NCI-H82 treated with DMSO at 0.1 percent for 48 hours (cell line): ENCODE results near the gene PPP6R2.
A peak's percentile ranks its signal among the peaks of the same experiment; 100 is the strongest.

ENCODE experiments used
- DNase-seq: peaks from one replicate; lab custom pipeline; 2025; ENCODE audit not compliant: unreplicated experiment; lab: John Stamatoyannopoulos, UW

Gene PPP6R2

DNA sequence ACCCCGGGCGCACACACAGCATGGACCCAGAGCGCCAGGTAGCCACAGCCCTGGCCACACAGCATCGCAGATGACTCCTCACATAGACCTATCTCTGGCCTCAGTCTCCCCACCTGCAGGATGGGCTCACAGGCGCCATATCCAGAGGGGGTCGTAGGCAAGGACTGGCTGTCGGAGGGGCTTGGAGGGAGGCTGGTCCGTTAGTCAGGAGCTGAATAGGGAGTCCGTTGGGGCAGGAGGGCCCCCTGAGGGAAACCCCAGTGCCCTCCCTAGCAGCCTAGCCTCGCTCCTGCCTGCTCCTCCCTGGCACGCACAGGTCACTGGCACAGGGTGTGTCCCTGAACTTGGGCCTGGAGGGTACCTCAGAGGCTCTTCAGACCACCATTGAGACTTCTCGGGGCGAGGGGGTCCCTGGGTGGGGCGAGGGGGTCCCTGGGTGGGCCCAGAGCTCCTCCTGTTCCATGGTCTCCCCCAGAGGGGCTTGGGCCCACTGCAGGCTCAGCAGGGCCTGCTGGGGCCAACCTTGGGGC lies 37.7 kb upstream of the PPP6R2 start:
- DNase-seq = no peak

DNA sequence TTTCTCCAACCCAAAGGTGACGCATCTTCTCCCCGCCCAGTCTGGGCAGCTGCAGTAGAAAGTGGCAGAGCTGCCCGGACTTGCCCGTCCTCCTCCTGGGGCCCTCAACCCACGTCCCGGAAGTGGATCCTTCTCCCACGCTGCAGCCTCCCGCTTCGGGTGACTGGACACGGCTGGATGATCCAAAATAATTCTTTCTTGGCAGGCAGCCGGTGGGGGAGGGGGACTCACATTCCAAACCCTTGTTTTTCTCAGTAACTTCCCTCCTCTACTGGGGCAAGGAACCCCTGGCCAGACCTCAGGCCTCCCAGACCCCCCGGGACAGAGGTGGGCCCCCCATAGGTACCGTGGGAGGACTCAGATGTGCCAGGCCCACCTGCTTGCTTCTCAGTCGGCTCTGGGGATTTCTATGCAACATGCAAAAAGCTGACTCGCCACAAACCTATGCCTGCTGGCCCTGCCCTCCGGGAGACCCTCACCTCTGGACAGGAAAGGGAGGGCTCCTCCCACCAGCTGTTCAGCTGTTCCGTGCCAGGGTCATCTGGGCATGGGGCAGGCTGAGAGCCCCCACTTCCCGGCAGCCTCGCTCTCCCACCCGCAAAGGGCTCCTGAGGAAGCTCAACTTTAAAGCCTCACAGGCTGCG lies 37.1 kb upstream of the PPP6R2 start:
- DNase-seq = no peak

DNA sequence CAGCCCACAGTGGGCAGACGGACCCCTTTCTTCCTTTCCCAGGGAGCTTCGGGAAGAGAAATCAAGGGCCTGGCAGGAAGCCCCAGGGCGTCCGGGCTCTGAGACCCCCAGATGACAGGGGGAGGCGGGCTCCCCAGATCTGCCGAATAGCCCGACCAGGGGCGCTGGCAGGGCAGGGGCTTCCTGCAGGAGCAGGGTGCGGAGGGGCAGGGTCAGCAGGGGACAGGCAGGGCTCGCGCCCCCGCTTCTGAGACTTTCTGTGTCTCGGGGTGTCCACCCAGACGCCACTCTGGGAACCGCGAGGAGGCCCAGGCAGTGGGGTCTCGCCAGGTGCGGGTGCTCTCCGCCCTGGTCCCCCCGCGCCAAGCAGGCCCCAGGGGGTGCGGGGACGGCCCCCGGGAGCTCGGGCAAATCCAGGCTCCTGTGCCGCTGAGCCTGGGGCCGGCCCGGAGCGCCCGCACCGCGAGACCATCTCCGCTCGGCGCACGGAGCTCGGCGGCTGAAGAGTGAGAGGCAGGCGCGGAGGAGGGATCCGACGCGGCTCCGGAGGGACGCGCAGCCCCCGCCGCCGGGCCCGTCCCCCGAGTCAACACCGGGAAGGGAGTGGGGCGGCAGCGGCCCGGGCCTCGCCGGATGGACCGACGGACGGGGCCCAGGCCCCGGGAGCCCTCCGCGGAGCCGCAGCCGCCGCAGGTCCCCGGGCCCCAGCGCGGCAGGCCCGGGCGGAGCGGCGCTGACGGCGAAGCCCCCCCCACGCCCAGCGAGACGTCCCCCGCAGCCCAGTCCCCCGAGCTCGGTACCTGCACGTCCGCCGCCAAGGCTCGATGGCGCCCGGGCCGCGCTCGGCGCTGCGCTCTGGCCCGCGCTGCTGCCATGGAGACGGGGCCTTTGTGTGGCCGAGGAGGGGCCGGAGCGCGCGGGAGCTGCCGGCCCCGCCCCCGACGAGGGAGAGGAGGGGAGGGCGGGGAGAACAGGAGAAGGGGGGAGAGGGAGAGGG lies 36.1 kb upstream of the PPP6R2 start, which contains the start of gene PLXNB2:
PLXNB2 (minus strand) TSS at position 894 of the 997 bp plus-strand sequence. CDS start 17,062 bp downstream, outside the sequence.
- peak; percentile 36 for DNase-seq

DNA sequence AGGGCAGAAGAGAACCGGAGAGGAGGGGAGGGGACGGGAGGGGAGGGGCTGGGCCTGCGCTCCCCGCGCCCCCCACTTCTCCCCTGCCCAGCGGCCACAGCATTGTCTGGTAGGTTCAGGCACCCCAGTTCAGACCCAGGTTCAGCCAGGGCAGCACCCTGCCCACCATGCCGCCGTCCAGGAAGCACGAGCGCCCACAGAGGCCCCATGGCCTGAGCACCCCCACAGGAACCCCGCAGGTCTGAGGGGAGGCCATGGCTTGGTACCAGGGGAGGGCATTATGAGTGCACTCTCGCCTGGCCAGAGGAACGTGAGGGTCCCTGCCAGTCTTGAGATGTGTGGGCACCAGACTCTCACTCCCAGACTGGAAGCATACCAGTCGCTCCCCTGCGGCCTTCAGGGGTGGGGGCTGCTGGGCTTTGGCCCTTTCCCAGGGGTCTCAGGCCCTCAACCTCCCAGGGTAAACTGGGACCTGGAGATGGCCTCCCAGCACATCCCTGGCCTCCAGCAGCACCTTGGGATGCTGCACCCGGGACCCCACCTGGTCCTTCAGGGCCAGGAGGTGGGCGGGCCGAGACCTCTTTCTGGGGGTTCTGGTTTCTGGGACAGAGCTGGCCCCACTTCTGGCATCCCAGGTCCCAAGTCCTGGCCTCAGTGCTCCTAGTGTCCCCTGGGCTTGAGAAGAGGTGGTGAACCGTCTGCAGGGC lies 35.1 kb upstream of the PPP6R2 start:
- no peak for DNase-seq

DNA sequence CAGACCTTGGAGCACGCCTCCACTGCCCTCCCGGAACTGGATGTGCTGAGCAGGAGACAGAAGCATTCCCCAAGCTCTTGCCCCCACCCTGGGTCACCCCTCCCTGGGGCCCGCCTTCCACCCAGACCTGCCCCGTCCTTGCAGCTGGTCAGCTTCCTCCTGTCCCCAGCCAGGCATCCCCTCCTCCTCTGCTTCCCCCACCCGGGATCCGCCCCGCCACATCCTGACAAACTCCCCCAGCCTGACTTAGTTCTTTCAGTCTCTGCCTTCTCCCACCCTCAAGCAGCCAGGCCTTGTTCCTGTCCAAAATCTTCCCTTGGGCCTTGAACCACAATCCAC lies 34.6 kb upstream of the PPP6R2 start:
- DNase-seq = no peak

DNA sequence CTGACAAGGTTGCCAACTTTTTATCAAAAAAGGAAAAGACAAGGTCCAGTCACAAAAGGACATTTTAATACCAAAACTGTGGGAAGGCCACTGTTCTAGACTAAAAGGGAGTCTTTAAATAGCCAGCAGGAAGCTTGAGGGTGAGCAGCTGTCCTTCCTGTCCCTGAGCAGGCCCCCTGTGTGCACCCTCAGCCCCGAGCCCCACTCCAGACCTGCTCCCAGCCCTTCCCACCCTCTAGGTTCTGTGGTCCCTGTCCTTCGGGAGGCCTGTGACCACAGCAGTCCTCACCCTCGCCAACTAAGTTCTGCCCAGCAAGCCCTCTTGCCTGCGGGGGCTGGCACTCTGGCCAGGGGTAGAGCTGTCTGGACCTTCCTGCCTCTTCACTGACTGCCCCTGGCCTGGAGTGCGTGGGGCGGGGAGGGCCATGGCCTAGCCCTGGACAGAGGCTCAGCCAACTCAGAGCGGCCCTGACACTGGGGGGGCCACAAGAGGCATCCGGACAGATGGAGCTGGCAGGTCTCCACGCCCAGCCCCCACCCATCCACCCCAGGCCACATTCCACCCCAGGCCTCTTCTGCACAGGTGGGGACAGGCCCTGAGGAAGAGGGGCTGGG lies 34.0 kb upstream of the PPP6R2 start:
- DNase-seq = no peak

DNA sequence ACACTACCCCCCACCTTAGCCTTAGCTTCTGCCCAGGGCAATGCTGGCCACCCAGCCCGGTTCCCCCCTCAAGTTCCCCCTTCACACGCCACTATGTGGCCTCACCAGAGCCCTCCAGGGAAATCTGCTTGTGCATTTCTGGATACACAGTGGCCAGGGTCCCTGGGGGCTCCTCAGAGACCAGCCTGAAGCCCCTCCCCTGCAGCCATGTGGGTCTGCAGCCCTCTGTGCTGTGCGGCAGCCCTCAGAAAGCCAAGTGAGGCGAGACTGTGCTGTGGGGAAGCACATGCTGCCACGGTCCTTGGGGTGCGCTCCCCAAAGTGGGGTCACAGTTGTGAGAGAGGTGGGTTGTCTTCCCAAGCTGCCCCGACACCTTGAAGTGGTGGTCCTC lies 33.5 kb upstream of the PPP6R2 start:
- no peak for DNase-seq

DNA sequence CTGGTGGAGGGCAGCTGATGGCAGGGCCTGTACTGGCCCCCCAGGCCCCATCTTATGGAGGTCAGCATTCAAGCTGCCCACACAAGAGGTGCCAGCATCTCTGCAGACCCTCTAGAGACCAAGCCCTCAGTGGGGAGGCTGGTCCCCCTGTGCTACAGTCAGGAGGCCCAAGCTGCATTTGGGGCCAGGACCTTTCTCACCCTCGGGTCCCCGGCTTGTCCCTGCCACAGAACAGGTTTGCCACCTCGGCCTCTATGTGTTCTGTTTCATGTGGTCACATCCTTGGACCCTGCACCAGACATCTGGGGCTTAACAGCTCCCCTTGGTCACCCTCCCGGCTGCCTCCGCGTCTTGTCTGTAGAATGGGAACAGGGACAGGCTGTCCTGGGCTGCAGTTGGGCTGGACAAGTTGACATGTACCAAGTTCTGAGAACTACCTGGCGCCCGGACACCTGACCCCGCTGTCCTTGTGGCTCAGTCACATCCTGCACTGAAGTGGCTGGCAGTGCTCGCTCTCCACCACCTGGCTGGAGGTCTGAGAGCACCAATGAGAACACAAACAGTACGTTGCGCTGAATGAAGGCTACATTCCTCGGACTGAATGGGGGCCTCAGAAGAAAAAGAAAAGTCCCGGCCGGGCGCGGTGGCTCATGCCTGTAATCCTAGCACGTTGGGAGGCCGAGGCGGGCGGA lies 33.0 kb upstream of the PPP6R2 start:
- DNase-seq = no peak

DNA sequence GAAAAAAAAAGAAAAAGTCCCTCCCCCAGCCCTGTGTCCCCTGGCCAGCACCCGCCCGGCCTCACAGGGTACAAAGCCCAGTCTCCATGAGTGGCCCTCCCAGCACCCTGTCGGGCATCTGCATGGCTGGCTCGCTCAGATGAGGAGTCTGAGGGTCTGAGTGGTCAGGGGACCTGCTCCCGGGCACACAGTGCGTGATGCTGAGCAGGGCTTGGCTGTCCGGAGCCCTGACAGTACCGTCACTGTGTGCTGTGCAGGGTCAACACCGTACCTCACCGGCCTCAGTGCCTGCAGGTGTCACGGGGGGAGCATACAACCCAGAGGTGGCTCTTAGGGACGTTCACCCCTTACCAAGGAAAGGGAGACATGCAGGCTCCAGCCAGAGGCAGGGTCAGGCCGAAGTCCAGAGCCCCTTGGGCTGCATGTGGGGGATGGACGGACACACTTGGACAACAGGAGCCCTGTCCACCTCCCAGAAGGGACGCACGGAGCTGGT lies 32.1 kb upstream of the PPP6R2 start:
- DNase-seq = no peak

DNA sequence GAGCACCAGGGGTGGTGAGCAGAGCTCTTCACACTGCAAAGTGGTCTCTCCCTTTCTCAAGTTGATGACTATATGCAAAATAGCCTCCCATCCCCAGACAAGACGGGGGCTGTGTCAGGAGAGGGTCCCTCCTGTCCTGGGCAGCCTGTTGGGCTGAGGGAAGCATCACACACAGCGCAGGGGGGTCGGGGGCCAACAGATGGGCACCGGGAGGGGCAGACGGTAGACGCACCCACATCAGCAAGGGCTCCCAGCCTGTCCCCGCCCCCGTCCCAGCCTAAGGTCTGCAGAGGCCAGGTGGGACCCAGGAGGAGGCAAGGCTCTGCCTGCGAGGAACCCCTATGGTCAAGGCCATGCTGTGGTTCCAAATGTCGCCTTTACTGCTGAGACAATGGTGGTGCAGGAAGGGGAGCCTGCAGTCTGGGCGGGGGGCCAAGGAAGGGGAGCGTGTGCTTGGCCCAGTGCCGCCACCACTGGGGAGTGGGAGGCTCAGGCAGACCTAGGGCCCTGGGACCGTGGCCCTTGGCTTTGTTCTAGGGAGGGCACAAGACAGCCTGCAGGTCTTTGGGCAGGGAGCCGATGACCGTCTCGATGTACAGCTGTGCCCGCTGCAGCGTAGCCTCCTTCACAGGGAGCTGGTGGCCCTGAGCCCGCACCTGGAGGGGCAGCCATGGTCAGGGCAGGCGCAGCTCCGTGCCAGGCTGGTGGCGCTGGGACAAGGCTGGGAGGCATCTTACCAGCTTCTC lies 31.3 kb upstream of the PPP6R2 start:
- no peak for DNase-seq

DNA sequence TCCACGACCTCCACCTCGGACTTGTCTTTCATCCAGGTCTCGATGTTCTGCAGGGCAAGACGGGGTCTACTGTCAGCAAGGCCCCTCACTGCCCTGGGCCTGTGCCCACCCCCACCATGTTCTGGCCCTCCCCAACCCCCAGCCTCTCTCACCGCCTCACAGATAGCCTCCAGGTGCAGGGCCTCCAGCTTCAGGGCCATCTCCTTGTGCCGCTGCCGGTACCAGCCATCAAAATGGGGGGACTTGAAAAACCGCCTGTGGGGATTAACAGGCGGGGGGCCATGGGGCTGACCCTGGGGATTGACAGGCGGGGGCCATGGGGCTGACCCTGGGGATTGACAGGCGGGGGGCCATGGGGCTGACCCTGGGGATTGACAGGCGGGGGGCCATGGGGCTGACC lies 30.8 kb upstream of the PPP6R2 start:
- no peak for DNase-seq

DNA sequence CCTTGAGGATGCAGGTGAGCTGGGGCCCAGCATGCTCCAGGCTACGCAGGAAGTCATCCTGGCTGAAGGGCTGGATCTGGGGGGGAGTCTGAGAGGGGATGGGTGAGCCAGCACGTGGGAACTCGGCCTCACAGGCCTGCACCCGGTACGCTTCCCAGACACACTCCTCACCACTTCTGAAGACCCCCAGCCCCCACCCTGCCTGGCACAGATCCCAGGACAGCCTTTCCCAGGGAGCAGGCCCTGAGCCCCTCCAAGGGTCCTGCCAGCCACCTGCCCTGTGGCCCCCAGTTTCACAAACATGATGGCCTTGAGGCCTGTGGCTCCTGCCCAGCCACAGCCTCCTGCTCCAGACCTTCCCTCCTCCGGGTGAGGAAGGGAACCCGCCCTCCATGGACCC lies 30.1 kb upstream of the PPP6R2 start:
- no peak for DNase-seq

DNA sequence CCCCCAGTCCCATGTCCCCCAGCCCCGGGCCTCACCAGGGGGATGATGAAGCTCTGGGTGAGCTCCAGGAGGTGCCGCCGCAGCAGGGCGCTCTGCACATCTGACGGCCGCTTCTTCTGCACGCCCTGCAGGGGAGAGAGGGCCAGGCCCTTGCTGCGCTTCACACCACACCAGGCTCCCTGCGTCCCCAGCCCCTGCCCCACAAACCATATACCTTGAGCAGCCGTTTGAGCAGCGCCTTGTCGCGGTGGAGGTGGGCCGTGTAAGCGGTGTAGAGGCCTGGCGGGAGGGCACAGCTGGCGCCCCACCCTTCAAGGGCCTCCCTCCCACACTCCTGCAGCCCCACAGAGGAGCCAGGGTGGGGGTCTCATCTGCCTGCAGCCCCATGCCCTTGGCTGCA lies 29.5 kb upstream of the PPP6R2 start:
- DNase-seq = no peak

DNA sequence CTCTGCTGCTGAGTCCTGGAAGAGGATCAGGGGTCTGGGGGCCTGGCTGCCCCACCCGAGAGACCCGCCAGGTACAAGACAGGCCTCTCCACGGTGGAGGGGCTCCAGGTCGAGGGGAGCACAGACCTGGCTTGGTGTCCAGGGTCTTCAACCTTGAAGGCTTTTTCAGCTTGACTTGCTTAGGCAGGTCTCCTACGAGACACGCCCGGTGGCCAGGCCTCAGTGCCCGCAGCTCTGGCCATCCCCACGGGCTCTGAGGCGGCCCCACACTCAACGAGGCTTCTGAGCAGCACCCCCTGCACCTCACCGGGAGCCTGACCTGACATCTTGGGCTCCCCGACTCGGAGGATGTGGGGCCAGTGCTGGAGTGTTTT lies 29.1 kb upstream of the PPP6R2 start:
- no peak for DNase-seq

DNA sequence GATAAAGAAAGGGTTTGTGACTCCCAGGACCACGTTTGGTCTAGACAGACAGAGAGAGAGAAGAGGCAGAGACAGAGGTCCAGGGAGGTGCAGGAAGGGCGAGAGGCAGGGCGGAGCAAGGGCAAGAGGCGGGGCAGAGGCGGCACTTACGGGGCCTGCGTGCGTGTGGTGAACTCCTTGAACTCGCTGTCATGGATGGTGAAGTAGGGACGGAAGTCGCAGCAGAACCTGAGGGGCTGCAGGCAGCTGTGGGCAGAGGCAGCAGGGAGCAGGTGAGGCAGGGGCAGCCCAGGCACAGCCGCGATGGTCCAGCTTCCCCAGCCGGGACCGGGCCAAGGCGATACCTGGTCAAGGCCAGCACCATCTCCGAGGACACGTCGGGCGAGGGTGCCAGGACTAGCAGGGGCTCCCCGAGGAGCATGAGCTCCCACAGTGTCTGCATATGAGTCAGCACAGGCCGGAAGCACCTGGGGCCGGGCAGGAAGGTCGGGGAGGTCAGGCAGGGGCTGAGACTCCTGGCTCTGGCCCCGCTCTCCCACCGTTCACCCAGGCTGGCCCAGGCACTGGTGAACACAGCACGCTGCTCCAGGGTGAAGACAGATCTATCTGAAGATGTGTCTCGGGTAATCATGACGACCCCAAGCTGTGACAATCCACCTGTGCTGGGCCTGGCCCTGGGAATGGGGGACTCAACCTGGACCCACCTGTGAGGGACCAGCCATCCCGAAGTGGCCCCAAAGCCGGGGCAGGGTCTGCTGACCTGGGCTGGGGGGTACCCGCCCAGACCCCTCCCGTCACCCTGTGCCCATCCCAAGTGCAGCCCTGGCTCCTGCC lies 28.5 kb upstream of the PPP6R2 start:
- no peak for DNase-seq

DNA sequence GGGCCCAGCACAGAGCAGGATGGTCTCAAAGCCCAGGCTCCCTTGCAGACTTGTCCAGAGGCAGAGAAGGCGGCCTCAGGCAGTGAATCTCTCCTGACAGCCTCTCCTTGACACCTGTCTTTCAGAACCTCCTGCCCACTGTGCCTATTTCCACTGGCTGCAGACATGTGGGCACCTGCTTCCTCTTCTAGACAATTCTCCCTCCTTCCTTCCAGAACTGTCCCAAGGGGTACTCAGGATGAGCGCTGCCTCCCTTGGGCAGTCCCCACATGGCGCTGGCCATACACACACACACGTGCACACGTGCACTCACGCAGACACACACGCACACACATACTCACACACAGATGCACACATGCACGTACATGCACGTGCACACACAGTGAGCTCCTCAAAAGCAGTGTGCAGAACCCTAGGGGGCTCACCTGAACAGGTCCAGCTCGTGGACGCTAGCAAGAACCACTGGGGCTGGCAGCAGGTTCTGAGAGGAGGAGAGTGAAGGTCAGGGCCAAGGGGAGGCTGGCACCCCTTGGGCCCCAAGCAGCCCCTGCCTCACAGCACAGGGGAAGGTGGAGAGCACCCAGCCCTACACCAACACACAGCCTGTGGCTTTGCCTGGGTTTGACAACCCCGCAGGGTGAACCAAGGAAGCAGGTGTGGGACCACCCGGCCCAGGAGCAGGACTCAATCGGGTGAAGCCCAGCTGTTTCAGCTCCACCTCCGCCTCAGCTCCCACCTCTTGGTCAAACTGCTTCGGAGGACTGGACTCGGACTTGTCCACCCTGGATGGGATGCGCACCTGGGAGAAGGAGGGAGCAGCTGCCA lies 27.6 kb upstream of the PPP6R2 start:
- no peak for DNase-seq

DNA sequence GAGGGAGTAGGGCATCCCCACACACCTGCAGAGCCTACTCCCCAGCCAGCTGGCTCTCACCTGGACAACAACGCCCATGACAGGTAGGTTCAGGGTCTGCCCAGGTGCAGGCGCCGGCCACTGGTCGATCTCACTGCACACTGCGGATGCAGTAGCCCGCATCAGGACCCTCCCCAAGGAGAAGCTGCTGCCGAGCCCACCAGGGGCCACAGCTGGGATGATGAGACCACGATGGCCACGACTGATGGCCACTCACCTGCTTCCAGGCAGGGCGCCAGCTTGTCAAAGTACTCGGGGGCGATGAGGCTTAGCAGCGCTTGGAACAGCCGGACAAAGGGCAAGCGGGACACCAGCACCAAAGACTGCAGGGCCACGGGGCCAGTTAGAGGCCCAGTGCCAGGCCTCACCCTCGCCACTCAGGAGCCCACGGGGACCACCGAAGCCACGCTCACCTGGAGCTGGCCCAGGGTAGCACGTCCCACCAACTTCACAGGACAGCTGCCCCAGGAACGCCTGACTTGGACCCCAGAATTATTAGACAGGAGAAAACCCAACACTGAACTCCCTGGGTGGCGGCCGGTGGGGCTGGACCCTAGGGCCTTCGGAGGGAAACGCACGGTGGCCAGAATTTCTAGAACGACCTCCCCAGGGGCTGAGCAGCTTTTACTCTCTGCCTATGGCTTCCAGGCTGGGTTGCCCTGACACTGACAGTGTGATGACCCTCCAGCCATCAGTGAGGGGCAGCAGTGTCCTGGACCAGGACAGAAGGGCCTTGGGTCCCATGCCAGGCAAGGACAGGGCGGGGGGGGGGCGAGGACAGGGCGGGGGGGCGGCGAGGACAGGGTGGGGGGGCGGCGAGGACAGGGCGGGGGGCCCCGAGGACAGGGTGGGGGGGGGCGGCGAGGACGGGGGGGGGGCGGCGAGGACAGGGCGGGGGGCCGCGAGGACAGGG lies 26.7 kb upstream of the PPP6R2 start:
- no peak for DNase-seq
